NCI-H774 (cell line): ENCODE data around the gene ARCN1.

ENCODE experiments used
- DNase-seq: peaks from one replicate; lab custom pipeline; 2025; lab: John Stamatoyannopoulos, UW

The ARCN1 gene

GRCh38 chr11:118639899-118640298 is 67.7 kb downstream of the ARCN1 start:
- DNase-seq = no peak

- no peak for DNase-seq
Observed at GRCh38 chr11:118640332-118641154, 68.3 kb downstream of the ARCN1 start.

- peak; percentile 84 for DNase-seq
Observed at GRCh38 chr11:118641397-118642019, 69.3 kb downstream of the ARCN1 start.

GRCh38 chr11:118643142-118643994 is 71.2 kb downstream of the ARCN1 start:
- no peak for DNase-seq

- DNase-seq = no peak
Observed at GRCh38 chr11:118643995-118644345, 71.8 kb downstream of the ARCN1 start.

GRCh38 chr11:118644496-118644895 is 72.3 kb downstream of the ARCN1 start:
- no peak for DNase-seq

- no peak for DNase-seq
Observed at GRCh38 chr11:118645066-118645715, 73.0 kb downstream of the ARCN1 start.

- no peak for DNase-seq
Observed at GRCh38 chr11:118646393-118646792, 74.2 kb downstream of the ARCN1 start.

GRCh38 chr11:118648291-118648690 is 76.1 kb downstream of the ARCN1 start:
- no peak for DNase-seq

- no peak for DNase-seq
Observed at GRCh38 chr11:118649941-118650340, 77.7 kb downstream of the ARCN1 start.

- DNase-seq = no peak
Observed at GRCh38 chr11:118650366-118650765, 78.2 kb downstream of the ARCN1 start.

- no peak for DNase-seq
Observed at GRCh38 chr11:118651820-118652219, 79.6 kb downstream of the ARCN1 start.
